ENCODE results near the gene HCFC2.
"Not testable (repeated sequence)": the region's sequence is repeated elsewhere in the genome, so short reads cannot be mapped to it uniquely, and the experiment has no call there.

DNA sequence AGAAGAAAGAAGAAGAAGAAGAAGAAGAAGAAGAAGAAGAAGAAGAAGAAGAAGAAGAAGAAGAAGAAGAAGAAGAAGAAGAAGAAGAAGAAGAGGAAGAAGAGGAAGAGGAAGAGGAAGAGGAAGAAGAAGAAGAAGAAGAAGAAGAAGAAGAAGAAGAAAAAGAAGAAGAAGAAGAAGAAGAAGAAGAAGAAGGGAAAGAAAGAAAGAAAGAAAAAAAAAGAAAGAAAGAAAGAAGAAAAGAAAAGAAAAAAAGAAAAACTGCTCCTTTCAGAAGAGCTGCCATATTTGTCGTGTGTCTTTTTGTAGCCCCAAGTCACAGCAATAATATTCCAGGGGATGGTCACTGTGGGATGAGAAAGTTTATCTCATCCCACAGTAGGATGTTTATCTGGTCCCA is 42.5 kb upstream of the HCFC2 start:
- TF ChIP-seq, protein P1, sequence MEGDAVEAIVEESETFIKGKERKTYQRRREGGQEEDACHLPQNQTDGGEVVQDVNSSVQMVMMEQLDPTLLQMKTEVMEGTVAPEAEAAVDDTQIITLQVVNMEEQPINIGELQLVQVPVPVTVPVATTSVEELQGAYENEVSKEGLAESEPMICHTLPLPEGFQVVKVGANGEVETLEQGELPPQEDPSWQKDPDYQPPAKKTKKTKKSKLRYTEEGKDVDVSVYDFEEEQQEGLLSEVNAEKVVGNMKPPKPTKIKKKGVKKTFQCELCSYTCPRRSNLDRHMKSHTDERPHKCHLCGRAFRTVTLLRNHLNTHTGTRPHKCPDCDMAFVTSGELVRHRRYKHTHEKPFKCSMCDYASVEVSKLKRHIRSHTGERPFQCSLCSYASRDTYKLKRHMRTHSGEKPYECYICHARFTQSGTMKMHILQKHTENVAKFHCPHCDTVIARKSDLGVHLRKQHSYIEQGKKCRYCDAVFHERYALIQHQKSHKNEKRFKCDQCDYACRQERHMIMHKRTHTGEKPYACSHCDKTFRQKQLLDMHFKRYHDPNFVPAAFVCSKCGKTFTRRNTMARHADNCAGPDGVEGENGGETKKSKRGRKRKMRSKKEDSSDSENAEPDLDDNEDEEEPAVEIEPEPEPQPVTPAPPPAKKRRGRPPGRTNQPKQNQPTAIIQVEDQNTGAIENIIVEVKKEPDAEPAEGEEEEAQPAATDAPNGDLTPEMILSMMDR (IDR thresholded peaks at IDR 0.05; ENCODE audit: low read depth, low read length, poor library complexity, severe bottlenecking), result not testable (repeated sequence)
- not testable (repeated sequence) for TF ChIP-seq EZH2phosphoT487 (IDR thresholded peaks at IDR 0.05; ENCODE audit: borderline replicate concordance, low read length)

Measured in DOHH2 (cell line).